Endothelial cell of umbilical vein (primary cell): Measurements from ENCODE around the gene C3orf70. TPM values are rescaled to one million over a fixed set of nuclear protein-coding genes. Genes with fewer than 3 reads are reported as not detected.

Source experiments
- BruUV-seq: library from RNA; stranded (reverse); fragments of 400-500 nt; replicated peaks from 2 replicates; lab custom pipeline; 2021; lab: Mats Ljungman, UMichigan
- CTCF ChIA-PET: fragments of 300-600, 350-600 bp; sonication (Branson Sonifier 250); formaldehyde crosslinking; loops from one replicate; lab custom pipeline; 2021; ENCODE audit warnings: antibody characterized with exemption, inconsistent platforms; lab: Charles Lee
- POLR2A ChIA-PET: fragments of 300-600, 350-600 bp; sonication (Branson Sonifier 250); formaldehyde crosslinking; loops from one replicate; lab custom pipeline; 2021; ENCODE audit warnings: antibody characterized with exemption, inconsistent platforms; lab: Charles Lee
- DNase-seq: peaks from one replicate; pipeline ENCODE4 v3.0.0-alpha.2; 2011; ENCODE audit warnings: low read depth, low spot score
- FAIRE-seq: peaks from 2 replicates; lab custom pipeline; 2011; peaks lifted over from hg19 to GRCh38; lab: Jason Lieb, UNC
- H2AFZ ChIP-seq: 2 replicates; pipeline ENCODE4 v1.6.0; 2012; ENCODE audit warnings: low read depth, low read length, control low read depth, inconsistent platforms
- H3K27ac ChIP-seq: 2 replicates; pipeline ENCODE4 v1.5.1; 2011; ENCODE audit warnings: low read depth, mild to moderate bottlenecking, control low read depth, low read length, moderate library complexity; ENCODE audit not compliant: insufficient read depth
- H3K27me3 ChIP-seq, 2 experiments: 2 replicates each; pipeline versions ENCODE4 v1.6.0 to v1.6.1; 2011; ENCODE audit warnings: low read length in 2 of 2, mixed read lengths in 1 of 2; ENCODE audit not compliant: control insufficient read depth in 2 of 2, insufficient read depth in 2 of 2
- H3K36me3 ChIP-seq, 2 experiments: 2 replicates in 1 of 2; 3 replicates in 1 of 2; pipeline ENCODE4 v1.5.1; 2011; ENCODE audit warnings: low read length in 2 of 2, mild to moderate bottlenecking in 1 of 2, moderate library complexity in 1 of 2; ENCODE audit not compliant: control insufficient read depth in 2 of 2, insufficient read depth in 2 of 2; ENCODE audit errors: extremely low read depth in 1 of 2
- H3K4me1 ChIP-seq: 3 replicates; pipeline ENCODE4 v1.5.1; 2011; ENCODE audit warnings: mild to moderate bottlenecking, low read length; ENCODE audit not compliant: control insufficient read depth, insufficient read depth; ENCODE audit errors: extremely low read depth
- H3K4me2 ChIP-seq: 2 replicates; pipeline ENCODE4 v1.6.1; 2011; ENCODE audit warnings: low read length, control low read depth, mixed read lengths; ENCODE audit not compliant: insufficient read depth
- H3K4me3 ChIP-seq, 3 experiments: fragments of 200-600 bp in 1 of 3; sonication (generic), shearing (Covaris generic) in 1 of 3; replicated peaks in 1 of 3; 2 replicates each; pipeline ENCODE4 v1.5.1; 2011 to 2016; ENCODE audit warnings: control low read depth in 3 of 3, low read length in 3 of 3, mild to moderate bottlenecking in 2 of 3, inconsistent platforms in 1 of 3, low read depth in 1 of 3, moderate library complexity in 1 of 3; ENCODE audit not compliant: insufficient read depth in 1 of 3
- H3K79me2 ChIP-seq: 2 replicates; pipeline ENCODE4 v1.6.0; 2012; ENCODE audit warnings: low read length, inconsistent platforms; ENCODE audit not compliant: control insufficient read depth, insufficient read depth
- H3K9ac ChIP-seq: replicated peaks from 2 replicates; pipeline ENCODE3; 2011; ENCODE audit warnings: low read length, control low read depth; ENCODE audit not compliant: insufficient read depth; ENCODE audit errors: extremely low read depth
- H3K9me1 ChIP-seq: replicated peaks from 3 replicates; pipeline ENCODE4 v1.6.0; 2011; ENCODE audit warnings: mild to moderate bottlenecking, low read length; ENCODE audit not compliant: control insufficient read depth, insufficient read depth; ENCODE audit errors: extremely low read depth
- H3K9me3 ChIP-seq: replicated peaks from 2 replicates; pipeline ENCODE4 v1.5.1; 2012; ENCODE audit warnings: low read length, inconsistent platforms; ENCODE audit not compliant: control insufficient read depth, insufficient read depth
- H4K20me1 ChIP-seq: replicated peaks from 2 replicates; pipeline ENCODE3; 2011; ENCODE audit warnings: mild to moderate bottlenecking, low read length; ENCODE audit not compliant: control insufficient read depth, insufficient read depth; ENCODE audit errors: extremely low read depth
- CTCF ChIP-seq, 2 donors: IDR thresholded peaks; 1 replicate in 1 of 2; 2 replicates in 1 of 2; pipeline ENCODE4 v1.5.1; 2011; ENCODE audit warnings: low read length in 2 of 2, mild to moderate bottlenecking in 2 of 2, moderate library complexity in 2 of 2, control low read depth in 1 of 2, inconsistent platforms in 1 of 2, low read depth in 1 of 2; ENCODE audit not compliant: insufficient read depth in 1 of 2; ENCODE audit errors: extremely low read depth in 1 of 2
- EZH2 ChIP-seq: IDR thresholded peaks from 2 replicates; pipeline ENCODE4 v1.6.1; 2012; ENCODE audit warnings: borderline replicate concordance, low read depth, mild to moderate bottlenecking, moderate library complexity, low read length, inconsistent platforms; ENCODE audit not compliant: severe bottlenecking
- FOS ChIP-seq: IDR thresholded peaks from 2 replicates; pipeline ENCODE4 v1.6.1; 2011; ENCODE audit warnings: mild to moderate bottlenecking, low read length, moderate library complexity, borderline replicate concordance; ENCODE audit not compliant: insufficient read depth
- GATA2 ChIP-seq: IDR thresholded peaks from 2 replicates; pipeline ENCODE4 v1.7.0; 2011; ENCODE audit warnings: low read depth, mild to moderate bottlenecking, moderate library complexity, mixed read lengths, low read length; ENCODE audit not compliant: insufficient read length, insufficient read depth
- JUN ChIP-seq: IDR thresholded peaks from 2 replicates; pipeline ENCODE4 v1.6.1; 2011; ENCODE audit warnings: borderline replicate concordance, low read depth; ENCODE audit not compliant: insufficient read length, insufficient read depth
- MAX ChIP-seq: IDR thresholded peaks from 2 replicates; pipeline ENCODE4 v1.6.1; 2011; ENCODE audit not compliant: insufficient read depth, insufficient read length
- MYC ChIP-seq: IDR thresholded peaks from one replicate; pipeline ENCODE4 v1.6.1; 2011; ENCODE audit warnings: mild to moderate bottlenecking, low read depth, low read length
- POLR2A ChIP-seq: IDR thresholded peaks from 2 replicates; pipeline ENCODE4 v1.6.1; 2012; ENCODE audit warnings: low read depth, mild to moderate bottlenecking, control low read depth, low read length
- POLR2AphosphoS5 ChIP-seq: IDR thresholded peaks from 2 replicates; pipeline ENCODE4 v1.6.1; 2012; ENCODE audit warnings: low read depth, mild to moderate bottlenecking, control low read depth, low read length, moderate library complexity; ENCODE audit not compliant: insufficient read depth
- dilution Hi-C: fragments of 300-500 bp; cut with MboI; formaldehyde crosslinking; loops from one replicate; pipeline ENCODE4 v1.15.0; 2019; ENCODE audit warnings: low sequenced_read_pairs; ENCODE audit not compliant: extremely low pct_ligation_motif_present
- intact Hi-C: fragments of 100-400 bp; cut with micrococcal nuclease; formaldehyde crosslinking; loops from one replicate; pipeline ENCODE4 v1.10.0; 2022
- polyA plus RNA-seq, 4 experiments: library from polyadenylated mRNA; depleted of rRNA in 3 of 4; stranded (reverse) in 3 of 4; unstranded in 1 of 4; fragments of >200 nt; gene quantifications; 2 replicates each; pipeline versions ENCODE4 v1.2.1 to v1.2.3, GENCODE V29; 2011 to 2012; ENCODE audit warnings: missing spikeins in 1 of 4
- total RNA-seq: library from RNA; stranded (reverse); gene quantifications from 2 replicates; pipeline ENCODE4 v1.2.3, GENCODE V29; 2021

The C3orf70 gene
- total and polyA plus RNA-seq, 2 donors (not counting 3 experiments of a cell fraction or from before 2014, with no cell fraction given) = 0.08 to 0.20 TPM

DNA sequence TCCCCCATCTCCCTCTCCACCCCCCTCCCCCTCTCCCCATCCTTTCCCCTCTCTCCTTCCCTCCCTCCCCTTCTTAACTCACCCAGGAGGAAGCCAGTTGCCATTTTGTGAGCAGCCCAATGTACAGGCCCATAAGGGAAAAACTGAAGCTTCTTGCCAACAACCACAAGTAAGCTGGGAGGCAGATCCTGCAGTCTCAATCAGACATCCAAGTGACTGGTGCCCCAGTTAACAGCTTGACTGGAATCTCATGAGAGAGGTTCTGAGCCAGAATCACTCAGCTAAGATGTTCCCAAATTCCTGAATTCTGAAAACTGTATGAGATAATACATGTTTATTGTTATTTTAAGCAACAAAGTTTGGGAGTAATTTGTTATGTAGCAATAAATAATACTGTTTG lies 90.7 kb downstream of the C3orf70 start:
- dilution Hi-C loops = no loop called here
- BruUV-seq = no TSS peak
- Histone ChIP-seq H3K4me3 (no peak overlapping the region), H3K9me1 (no peaks in the 10 kb centered on the region), H3K4me2 (no peak overlapping the region), H3K27ac (no peak overlapping the region), H2AFZ (no peak overlapping the region), H3K36me3 (no peaks in the 10 kb centered on the region), H3K79me2 (no peaks in the 10 kb centered on the region), H3K4me1 (peaks cover 3% of the 10 kb centered on the region), H4K20me1 (no peaks in the 10 kb centered on the region), H3K9me3 (no peaks in the 10 kb centered on the region), H3K9ac (no peak overlapping the region), H3K27me3 (no peaks in the 10 kb centered on the region)
- no peak for DNase-seq
- ChIA-PET CTCF (interaction anchor here (0.7 kb wide), 1 partner anchor 70 kb away, joined by 4 read pairs; no protein-coding TSS in a partner anchor), POLR2A (no interaction called here)
- TF ChIP-seq FOS (no peak), MAX (no peak), CTCF (IDR thresholded peaks at IDR 0.05; ENCODE audit: extremely low read depth in 1 of 2, insufficient read depth in 1 of 2, low read depth in 1 of 2, low read length in 2 of 2) (no peak), EZH2 (no peak), POLR2AphosphoS5 (no peak), POLR2A (no peak)
- no peak for FAIRE-seq
- intact Hi-C loops = no loop called here

DNA sequence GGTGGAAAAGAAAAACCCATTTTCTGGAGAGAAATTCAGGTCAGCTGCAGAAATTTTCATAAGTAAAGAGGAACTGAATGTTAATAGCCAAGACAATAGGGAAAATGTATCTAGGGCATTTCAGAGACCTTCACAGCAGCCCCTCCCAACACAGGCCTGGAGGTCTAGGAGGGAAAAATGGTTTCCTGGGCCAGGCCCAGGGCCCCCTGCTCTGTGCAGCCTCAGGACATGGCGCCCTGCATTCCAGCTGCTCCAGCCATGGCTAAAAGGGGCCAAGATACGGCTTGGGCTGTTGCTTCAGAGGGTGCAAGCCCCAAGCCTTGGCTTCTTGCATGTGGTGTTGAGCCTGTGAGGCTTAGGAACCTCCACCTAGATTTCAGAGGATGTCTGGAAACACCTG lies 92.2 kb downstream of the C3orf70 start:
- BruUV-seq = no TSS peak
- Histone ChIP-seq H4K20me1 (no peaks in the 10 kb centered on the region), H3K27ac (no peak overlapping the region), H3K27me3 (no peaks in the 10 kb centered on the region), H3K4me3 (no peak overlapping the region), H3K9me1 (no peaks in the 10 kb centered on the region), H3K4me1 (peaks cover 3% of the 10 kb centered on the region), H3K9ac (no peak overlapping the region), H3K4me2 (no peak overlapping the region), H2AFZ (no peak overlapping the region), H3K36me3 (no peaks in the 10 kb centered on the region), H3K9me3 (no peaks in the 10 kb centered on the region), H3K79me2 (no peaks in the 10 kb centered on the region)
- dilution Hi-C loops (no loop called here), intact Hi-C loops (no loop called here)
- CTCF ChIA-PET = no interaction called here
- FAIRE-seq (no peak), DNase-seq (no peak)
- TF ChIP-seq JUN (no peak), POLR2A (no peak), EZH2 (no peak), MAX (no peak), POLR2AphosphoS5 (no peak), GATA2 (no peak), FOS (no peak), CTCF (IDR thresholded peaks at IDR 0.05; ENCODE audit: extremely low read depth in 1 of 2, insufficient read depth in 1 of 2, low read depth in 1 of 2, low read length in 2 of 2) (no peak), MYC (no peak)
- POLR2A ChIA-PET = no interaction called here
